Common myeloid progenitor, CD34-positive (primary cell): ENCODE measurements around the gene PLXND1.

ENCODE experiments used
- CTCF ChIA-PET: fragments of 350-600 bp; sonication (Branson Sonifier 250); formaldehyde crosslinking; loops from one replicate; lab custom pipeline; 2021; ENCODE audit warnings: antibody characterized with exemption; lab: Charles Lee
- POLR2A ChIA-PET: fragments of 350-600 bp; sonication (Branson Sonifier 250); formaldehyde crosslinking; loops from one replicate; lab custom pipeline; 2021; ENCODE audit warnings: antibody characterized with exemption; lab: Charles Lee
- DNase-seq, 3 donors: peaks; one replicate each; pipeline versions ENCODE4 v3.0.0 to v3.0.0-alpha.2; 2013
- H3K27ac ChIP-seq, 2 experiments: 1 replicate in 1 of 2; 2 replicates in 1 of 2; pipeline ENCODE4 v1.7.0; 2013; ENCODE audit warnings: inconsistent platforms in 2 of 2, low read length in 2 of 2, mild to moderate bottlenecking in 2 of 2, low read depth in 1 of 2, moderate library complexity in 1 of 2; ENCODE audit not compliant: severe bottlenecking in 2 of 2, insufficient read depth in 1 of 2, poor library complexity in 1 of 2
- H3K27me3 ChIP-seq, 5 experiments: replicated peaks in 2 of 5; 1 replicate in 3 of 5; 2 replicates in 2 of 5; pipeline versions ENCODE4 v1.6.1 to v1.7.0; 2013; ENCODE audit warnings: low read length in 4 of 5, mild to moderate bottlenecking in 2 of 5, moderate library complexity in 2 of 5, inconsistent platforms in 1 of 5; ENCODE audit not compliant: insufficient read depth in 5 of 5, control insufficient read depth in 4 of 5
- H3K36me3 ChIP-seq, 4 experiments: 1 replicate in 2 of 4; 2 replicates in 2 of 4; pipeline versions ENCODE4 v1.6.1 to v1.7.0; 2013; ENCODE audit warnings: low read length in 3 of 4, control low read depth in 1 of 4, mild to moderate bottlenecking in 1 of 4; ENCODE audit not compliant: control insufficient read depth in 4 of 4, insufficient read depth in 4 of 4
- H3K4me1 ChIP-seq, 4 experiments: 1 replicate in 3 of 4; 2 replicates in 1 of 4; pipeline versions ENCODE4 v1.6.1 to v1.7.1; 2013; ENCODE audit warnings: low read length in 3 of 4, mild to moderate bottlenecking in 3 of 4, control low read depth in 1 of 4, inconsistent platforms in 1 of 4, moderate library complexity in 1 of 4; ENCODE audit not compliant: control insufficient read depth in 4 of 4, insufficient read depth in 4 of 4; ENCODE audit errors: control extremely low read depth in 1 of 4
- H3K4me3 ChIP-seq, 7 experiments: 1 replicate in 4 of 7; 2 replicates in 3 of 7; pipeline versions ENCODE4 v1.5.1 to v1.7.0; 2013; ENCODE audit warnings: mild to moderate bottlenecking in 7 of 7, low read length in 6 of 7, moderate library complexity in 6 of 7, inconsistent platforms in 2 of 7, low read depth in 2 of 7, control low read depth in 1 of 7; ENCODE audit not compliant: insufficient read depth in 4 of 7, control insufficient read depth in 1 of 7; ENCODE audit errors: extremely low read depth in 1 of 7
- H3K9me3 ChIP-seq, 5 experiments: 1 replicate in 4 of 5; 2 replicates in 1 of 5; pipeline versions ENCODE4 v1.6.1 to v1.7.1; 2013; ENCODE audit warnings: low read length in 4 of 5, mild to moderate bottlenecking in 2 of 5, inconsistent platforms in 1 of 5, low read depth in 1 of 5, moderate library complexity in 1 of 5; ENCODE audit not compliant: control insufficient read depth in 4 of 5, insufficient read depth in 2 of 5; ENCODE audit errors: control extremely low read depth in 1 of 5
- WGBS: methylation state at CpG from one replicate; pipeline ENCODE4 v1.1.5; 2013; ENCODE audit not compliant: insufficient coverage; 5-methylcytosine and 5-hydroxymethylcytosine counted together

Gene PLXND1

GRCh38 chr3:129623447-129624118 is 17.1 kb upstream of the PLXND1 start:
- ChIA-PET POLR2A (no interaction called here), CTCF (interaction anchor here (1.2 to 1.6 kb wide), 2 partner anchors 28 to 310 kb away, joined by 3 to 4 read pairs; no protein-coding TSS in a partner anchor)

GRCh38 chr3:129622933-129623332 is 16.5 kb upstream of the PLXND1 start:
- CTCF ChIA-PET, result interaction anchor here (0.8 to 1.6 kb wide), 2 partner anchors 27 to 132 kb away, joined by 3 to 4 read pairs; no protein-coding TSS in a partner anchor
- no peaks in the 10 kb centered on the region for H3K27me3 ChIP-seq
- POLR2A ChIA-PET, result no interaction called here
- H3K4me1 ChIP-seq, result peaks cover 0 to 63% (median 40%) of the 10 kb centered on the region in 4 experiments
- no peak for DNase-seq
- H3K9me3 ChIP-seq, result no peaks in the 10 kb centered on the region
- 97% methylated on average over 8 of the region's 10 CpGs for WGBS
- H3K36me3 ChIP-seq, result no peaks in the 10 kb centered on the region
- H3K4me3 ChIP-seq, result no peak overlapping the region
- no peak overlapping the region for H3K27ac ChIP-seq

More at GRCh38 chr3:129623447-129624118, 17.1 kb upstream of the PLXND1 start:
- H3K36me3 ChIP-seq, result no peaks in the 10 kb centered on the region
- no peak overlapping the region for H3K4me3 ChIP-seq
- no peaks in the 10 kb centered on the region for H3K27me3 ChIP-seq
- WGBS, result 99% methylated on average over 9 of the region's 17 CpGs
- DNase-seq, result no peak
- no peak overlapping the region for H3K27ac ChIP-seq
- H3K9me3 ChIP-seq, result no peaks in the 10 kb centered on the region
- peaks cover 0 to 60% (median 39%) of the 10 kb centered on the region in 4 experiments for H3K4me1 ChIP-seq

- Histone ChIP-seq H3K4me1 (peaks cover 0 to 59% (median 35%) of the 10 kb centered on the region in 4 experiments), H3K9me3 (no peaks in the 10 kb centered on the region), H3K27ac (no peak overlapping the region), H3K4me3 (no peak overlapping the region), H3K27me3 (no peaks in the 10 kb centered on the region), H3K36me3 (no peaks in the 10 kb centered on the region)
- ChIA-PET POLR2A (no interaction called here), CTCF (interaction anchor here (0.6 to 0.8 kb wide), 2 partner anchors 132 to 321 kb away, joined by 3 read pairs; no protein-coding TSS in a partner anchor)
- 94% methylated on average over 5 of the region's 12 CpGs for WGBS
- no peak for DNase-seq
Measured at GRCh38 chr3:129622226-129622874, 15.9 kb upstream of the PLXND1 start.

GRCh38 chr3:129621626-129622225 is 15.2 kb upstream of the PLXND1 start:
- no peaks in the 10 kb centered on the region for H3K27me3 ChIP-seq
- WGBS, result 93% methylated on average over 8 of the region's 14 CpGs
- DNase-seq, result no peak
- no peak overlapping the region for H3K4me3 ChIP-seq
- H3K36me3 ChIP-seq, result no peaks in the 10 kb centered on the region
- ChIA-PET POLR2A (no interaction called here), CTCF (interaction anchor here (0.6 kb wide), 1 partner anchor 321 kb away, joined by 3 read pairs; no protein-coding TSS in a partner anchor)
- peaks cover 0 to 52% (median 28%) of the 10 kb centered on the region in 4 experiments for H3K4me1 ChIP-seq
- no peak overlapping the region for H3K27ac ChIP-seq
- H3K9me3 ChIP-seq, result no peaks in the 10 kb centered on the region

GRCh38 chr3:129620828-129621559 is 14.5 kb upstream of the PLXND1 start:
- WGBS, result 96% methylated on average over 16 of the region's 18 CpGs
- CTCF ChIA-PET, result interaction anchor here (1.0 to 1.5 kb wide), 2 partner anchors 45 to 321 kb away, joined by 3 to 5 read pairs; no protein-coding TSS in a partner anchor
- H3K27ac ChIP-seq, result no peak overlapping the region

GRCh38 chr3:129619726-129620162 is 13.3 kb upstream of the PLXND1 start:
- no peak for DNase-seq
- CTCF ChIA-PET, result interaction anchor here (0.6 to 1.5 kb wide), 2 partner anchors 12 to 43 kb away, joined by 3 to 5 read pairs; no protein-coding TSS in a partner anchor
- Histone ChIP-seq H3K27ac (no peak overlapping the region), H3K27me3 (no peaks in the 10 kb centered on the region), H3K36me3 (no peaks in the 10 kb centered on the region), H3K4me3 (no peak overlapping the region), H3K4me1 (peaks cover 0 to 50% (median 36%) of the 10 kb centered on the region in 4 experiments), H3K9me3 (no peaks in the 10 kb centered on the region)
- POLR2A ChIA-PET, result no interaction called here
- 87% methylated on average over 4 of the region's 6 CpGs for WGBS

More at GRCh38 chr3:129620828-129621559, 14.5 kb upstream of the PLXND1 start:
- Histone ChIP-seq H3K4me1 (peaks cover 0 to 49% (median 27%) of the 10 kb centered on the region in 4 experiments), H3K27me3 (no peaks in the 10 kb centered on the region), H3K9me3 (no peaks in the 10 kb centered on the region), H3K36me3 (no peaks in the 10 kb centered on the region), H3K4me3 (no peak overlapping the region)
- POLR2A ChIA-PET, result no interaction called here
- no peak for DNase-seq
